22Rv1 (cell line): ENCODE measurements around the gene ERN2.
"Not testable (repeated sequence)": the region's sequence is repeated elsewhere in the genome, so short reads cannot be mapped to it uniquely, and the experiment has no call there.

ENCODE experiments used
- H3K27ac ChIP-seq: fragments of 450-650 bp; 2 replicates; pipeline ENCODE4 v1.5.1; 2017
- ZFX ChIP-seq: fragments of 450-650 bp; IDR thresholded peaks from 2 replicates; pipeline ENCODE4 v1.6.1; 2017; ENCODE audit warnings: antibody characterized with exemption, borderline replicate concordance
- TF ChIP-seq, protein P1 (sequence below): fragments of 450-650 bp; IDR thresholded peaks from 2 replicates; pipeline ENCODE4 v1.5.1; 2017; ENCODE audit warnings: mild to moderate bottlenecking

ERN2 gene

GRCh38 chr16:23712976-23713375 is at the start of gene ERN2:
TSS of gene ERN2 (minus strand) at chr16:23713222. CDS start at chr16:23713187, 35 bp downstream.
- H3K27ac ChIP-seq: no peak within 1 kb of the TSS
- TF ChIP-seq, protein P1, sequence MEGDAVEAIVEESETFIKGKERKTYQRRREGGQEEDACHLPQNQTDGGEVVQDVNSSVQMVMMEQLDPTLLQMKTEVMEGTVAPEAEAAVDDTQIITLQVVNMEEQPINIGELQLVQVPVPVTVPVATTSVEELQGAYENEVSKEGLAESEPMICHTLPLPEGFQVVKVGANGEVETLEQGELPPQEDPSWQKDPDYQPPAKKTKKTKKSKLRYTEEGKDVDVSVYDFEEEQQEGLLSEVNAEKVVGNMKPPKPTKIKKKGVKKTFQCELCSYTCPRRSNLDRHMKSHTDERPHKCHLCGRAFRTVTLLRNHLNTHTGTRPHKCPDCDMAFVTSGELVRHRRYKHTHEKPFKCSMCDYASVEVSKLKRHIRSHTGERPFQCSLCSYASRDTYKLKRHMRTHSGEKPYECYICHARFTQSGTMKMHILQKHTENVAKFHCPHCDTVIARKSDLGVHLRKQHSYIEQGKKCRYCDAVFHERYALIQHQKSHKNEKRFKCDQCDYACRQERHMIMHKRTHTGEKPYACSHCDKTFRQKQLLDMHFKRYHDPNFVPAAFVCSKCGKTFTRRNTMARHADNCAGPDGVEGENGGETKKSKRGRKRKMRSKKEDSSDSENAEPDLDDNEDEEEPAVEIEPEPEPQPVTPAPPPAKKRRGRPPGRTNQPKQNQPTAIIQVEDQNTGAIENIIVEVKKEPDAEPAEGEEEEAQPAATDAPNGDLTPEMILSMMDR: no peak
- no peak for TF ChIP-seq ZFX

DNA sequence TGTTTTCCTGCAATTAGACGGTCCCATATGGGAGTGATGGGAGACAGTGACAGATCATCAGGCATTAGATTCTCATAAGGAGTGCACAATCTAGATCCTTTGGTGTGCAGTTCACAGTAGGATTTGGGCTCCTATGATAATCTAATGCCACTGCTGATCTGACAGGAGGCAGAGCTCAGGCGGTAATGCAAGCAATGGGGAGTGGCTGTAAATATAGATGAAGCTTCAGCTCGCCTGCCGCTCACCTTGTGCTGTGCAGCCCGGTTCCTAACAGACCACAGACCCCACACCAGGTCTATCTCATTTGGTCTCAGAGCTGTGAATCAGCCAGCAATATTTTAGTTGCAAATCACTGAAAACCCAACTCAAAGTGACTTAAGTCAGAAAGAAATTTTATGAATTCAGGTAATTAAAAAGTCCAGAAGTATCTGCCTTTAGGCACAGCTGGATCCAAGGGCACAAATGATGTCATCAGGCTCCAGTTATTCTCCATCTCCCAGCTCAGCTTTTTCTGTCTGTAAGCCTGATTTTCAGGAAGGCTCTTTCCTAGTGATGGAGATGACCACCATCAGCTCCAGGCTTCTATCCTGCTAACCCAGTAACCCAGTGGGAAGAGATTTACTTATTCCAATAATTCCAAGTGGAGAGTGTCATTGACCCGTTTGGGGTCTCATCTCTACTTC is 45.1 kb upstream of the ERN2 start:
- no peak for TF ChIP-seq ZFX
- TF ChIP-seq, protein P1: no peak
- no peak overlapping the region for H3K27ac ChIP-seq

GRCh38 chr16:23757116-23757515 is 44.1 kb upstream of the ERN2 start:
- TF ChIP-seq ZFX: no peak
- TF ChIP-seq, protein P1: no peak
- no peak overlapping the region for H3K27ac ChIP-seq

DNA sequence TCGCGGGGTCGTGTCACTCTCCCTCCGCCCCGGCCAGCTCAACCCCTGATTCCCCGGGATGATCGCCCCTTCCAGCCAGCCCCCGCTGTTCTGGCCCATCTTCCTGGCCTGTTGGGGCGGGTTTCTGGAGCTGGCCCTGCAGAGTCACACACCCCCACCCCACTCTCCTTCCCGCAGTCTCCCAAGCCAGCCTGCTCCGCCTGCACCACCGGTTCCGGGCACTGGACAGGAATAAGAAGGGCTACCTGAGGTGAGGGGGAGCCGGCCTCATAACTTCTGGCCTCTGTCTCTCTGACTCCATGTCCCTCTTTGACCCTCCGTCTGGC is 42.4 kb upstream of the ERN2 start:
- no peak overlapping the region for H3K27ac ChIP-seq
- no peak for TF ChIP-seq ZFX
- TF ChIP-seq, protein P1: no peak

GRCh38 chr16:23754594-23755483 is 41.8 kb upstream of the ERN2 start, which contains the start of gene CHP2:
TSS of gene CHP2 (plus strand) at chr16:23755026. CDS start at chr16:23755050, 24 bp downstream.
- no peak for TF ChIP-seq ZFX
- TF ChIP-seq, protein P1: no peak

DNA sequence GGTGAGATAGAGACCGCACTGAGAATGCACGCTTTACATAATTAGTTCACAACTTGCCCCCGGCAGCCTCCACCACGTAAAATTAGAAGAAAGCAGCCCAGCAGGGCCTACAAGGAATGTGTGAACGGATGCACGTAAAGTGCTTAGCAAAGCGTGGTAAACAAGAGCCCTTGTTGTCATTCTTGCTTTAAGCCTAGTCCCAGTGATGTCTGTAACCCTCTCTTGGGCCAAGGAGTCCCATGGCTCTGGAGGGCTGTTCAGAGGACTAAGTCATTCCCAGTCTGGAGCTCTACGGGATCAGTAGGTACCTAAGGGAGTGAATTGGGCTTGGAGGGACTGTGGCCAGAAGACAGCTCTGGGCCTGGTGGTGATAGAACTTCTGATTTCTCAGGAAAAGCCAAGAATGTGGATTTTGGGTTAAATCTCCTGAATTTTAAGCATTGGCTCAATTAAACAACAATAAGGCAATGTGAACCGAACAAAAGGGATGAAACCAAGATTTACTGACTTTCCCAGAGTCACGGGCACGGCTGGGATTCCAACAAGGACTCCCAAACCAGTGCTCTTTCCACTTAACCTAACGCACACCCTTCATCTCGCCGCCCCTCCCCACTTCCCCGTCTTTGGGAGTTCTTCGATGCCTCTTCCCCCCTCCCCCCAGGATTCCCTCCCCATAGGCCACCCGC is 41.0 kb upstream of the ERN2 start:
- TF ChIP-seq ZFX: no peak
- TF ChIP-seq, protein P1: no peak
- H3K27ac ChIP-seq: no peak overlapping the region

More at GRCh38 chr16:23754594-23755483, 41.8 kb upstream of the ERN2 start, which contains the start of gene CHP2:
- no peak within 1 kb of the TSS for H3K27ac ChIP-seq

- H3K27ac ChIP-seq: not testable (repeated sequence)
Observed at GRCh38 chr16:23751053-23751452, 38.0 kb upstream of the ERN2 start.
